DMS53 treated with DMSO at 0.1 percent for 48 hours (cell line): ENCODE results near the gene RERE.
A peak's percentile ranks its signal among the peaks of the same experiment; 100 is the strongest.
"Not testable (repeated sequence)": the region's sequence is repeated elsewhere in the genome, so short reads cannot be mapped to it uniquely, and the experiment has no call there.

Source experiments
- DNase-seq: peaks from one replicate; lab custom pipeline; 2025; ENCODE audit not compliant: unreplicated experiment; lab: John Stamatoyannopoulos, UW

The RERE gene

GRCh38 chr1:8698012-8698630 lies 119.3 kb downstream of the RERE start:
- DNase-seq: no peak

DNA sequence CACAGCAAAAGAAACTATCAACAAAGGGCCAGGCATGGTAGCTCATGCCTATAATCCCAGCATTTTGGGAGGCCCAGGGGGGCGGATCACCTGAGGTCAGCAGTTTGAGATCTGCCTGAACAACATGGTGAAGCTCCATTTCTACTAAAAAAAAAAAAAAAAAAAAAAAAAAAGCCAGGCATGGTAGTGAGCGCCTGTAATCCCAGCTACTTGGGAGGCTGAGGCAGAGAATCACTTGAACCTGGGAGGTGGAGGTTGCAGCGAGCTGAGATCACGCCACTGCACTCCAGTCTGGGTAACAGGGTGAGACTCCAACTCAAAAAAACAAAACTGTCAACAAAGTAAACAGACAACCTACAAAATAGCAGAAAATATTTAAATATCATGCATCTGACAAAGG lies 122.0 kb downstream of the RERE start:
- not testable (repeated sequence) for DNase-seq

GRCh38 chr1:8693107-8693506 lies 124.3 kb downstream of the RERE start:
- no peak for DNase-seq

DNA sequence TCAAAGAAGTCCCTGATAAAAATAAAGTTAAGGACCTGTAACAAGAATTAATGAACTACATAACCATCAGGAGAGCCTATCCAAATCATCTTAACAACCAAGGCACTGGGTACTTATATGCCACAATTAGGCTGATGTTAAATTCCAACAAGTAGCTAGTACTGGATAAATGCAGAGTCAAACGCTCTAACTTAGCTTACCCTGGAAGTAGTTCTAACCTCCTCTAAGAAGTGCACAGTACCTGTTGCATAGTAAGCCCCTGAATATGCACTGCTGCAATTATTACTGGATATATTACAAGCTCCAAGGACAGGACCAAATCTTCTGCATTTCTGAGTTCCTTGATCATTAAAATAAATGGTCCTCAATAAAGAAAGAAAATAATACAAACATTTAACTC lies 125.8 kb downstream of the RERE start:
- DNase-seq: no peak

GRCh38 chr1:8690253-8690525 lies 127.3 kb downstream of the RERE start:
- no peak for DNase-seq

GRCh38 chr1:8689431-8690252 lies 127.8 kb downstream of the RERE start:
- no peak for DNase-seq

DNA sequence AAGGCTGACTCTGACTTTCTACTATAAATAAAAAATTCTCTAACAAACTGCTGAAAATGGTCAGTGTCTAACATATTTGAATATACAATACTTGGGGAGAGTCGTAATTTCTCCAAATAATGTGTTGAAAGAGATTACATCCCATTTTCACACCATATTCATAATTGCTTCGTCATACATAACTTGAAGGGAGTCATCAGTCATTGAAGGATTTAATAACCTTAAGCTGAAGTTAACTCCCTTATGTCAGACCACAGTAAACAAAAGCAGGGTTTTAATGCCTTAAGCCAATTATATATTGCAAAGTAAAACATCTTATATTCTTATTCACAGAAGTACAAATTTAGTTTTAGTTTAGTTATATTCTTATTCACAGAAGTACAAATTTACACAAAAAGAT lies 129.9 kb downstream of the RERE start:
- no peak for DNase-seq

DNA sequence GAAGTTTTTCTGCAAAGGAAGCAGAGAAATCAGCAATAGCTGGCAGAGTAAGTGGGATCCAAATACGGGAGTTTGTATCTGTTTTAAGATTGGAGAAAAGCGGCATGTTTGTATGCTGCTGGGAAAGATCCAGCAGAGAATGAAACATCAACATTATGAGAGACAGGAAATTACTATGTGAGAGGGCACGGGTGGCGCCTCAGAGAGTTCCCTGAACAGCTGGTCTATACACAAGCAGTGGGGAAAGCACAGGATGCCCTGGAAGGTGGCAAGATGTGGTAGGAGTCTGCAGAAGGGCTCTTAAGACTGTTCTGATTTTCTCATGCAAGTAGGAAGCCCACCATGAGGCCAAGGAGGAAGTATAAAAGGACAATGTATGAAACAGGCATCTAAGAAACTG lies 130.4 kb downstream of the RERE start:
- no peak for DNase-seq

- DNase-seq: no peak
Measured at GRCh38 chr1:8685463-8685862, 132.0 kb downstream of the RERE start.

- no peak for DNase-seq
Measured at GRCh38 chr1:8684590-8684989, 132.8 kb downstream of the RERE start.

- DNase-seq: no peak
Measured at GRCh38 chr1:8682573-8682972, 134.9 kb downstream of the RERE start.

GRCh38 chr1:8681911-8682310 lies 135.5 kb downstream of the RERE start:
- DNase-seq: peak; percentile 25

- DNase-seq: peak; percentile 86
Measured at GRCh38 chr1:8680664-8681650, 136.5 kb downstream of the RERE start.

- DNase-seq: peak; percentile 33
Measured at GRCh38 chr1:8679929-8680663, 137.3 kb downstream of the RERE start.

- no peak for DNase-seq
Measured at GRCh38 chr1:8679395-8679800, 138.0 kb downstream of the RERE start.

DNA sequence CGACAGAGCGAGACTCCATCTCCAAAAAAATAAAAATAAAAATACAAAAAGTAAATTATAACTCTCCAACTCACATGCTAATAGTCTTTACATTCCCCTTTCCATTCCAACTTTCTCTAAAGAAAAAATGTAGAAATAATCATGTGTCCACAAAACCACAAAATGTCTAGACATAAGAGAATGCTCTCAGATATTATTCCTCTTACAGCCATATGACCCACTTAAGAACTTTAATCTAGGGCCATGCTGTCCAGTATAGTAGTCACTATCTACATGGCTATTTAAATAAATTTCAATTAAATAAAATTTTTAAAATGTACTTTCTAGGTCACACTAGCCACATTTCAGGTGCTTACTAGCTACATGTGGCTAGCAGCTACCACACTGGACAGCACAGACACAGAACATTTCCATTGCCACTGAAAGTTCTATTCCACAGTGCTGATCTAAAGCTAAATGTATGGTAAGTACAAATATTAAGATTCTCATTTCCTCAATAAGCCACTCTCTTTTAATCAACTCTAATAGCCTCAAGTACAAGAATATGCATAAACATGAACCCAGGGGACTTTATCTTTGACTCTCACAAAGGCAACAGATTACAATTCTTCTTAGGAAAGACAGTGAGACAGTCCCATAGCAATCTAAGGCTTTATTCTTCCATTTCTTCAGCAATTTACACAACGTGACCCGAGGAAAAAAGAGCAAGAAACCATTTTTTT lies 138.6 kb downstream of the RERE start:
- DNase-seq: no peak

- no peak for DNase-seq
Measured at GRCh38 chr1:8677782-8678181, 139.7 kb downstream of the RERE start.

DNA sequence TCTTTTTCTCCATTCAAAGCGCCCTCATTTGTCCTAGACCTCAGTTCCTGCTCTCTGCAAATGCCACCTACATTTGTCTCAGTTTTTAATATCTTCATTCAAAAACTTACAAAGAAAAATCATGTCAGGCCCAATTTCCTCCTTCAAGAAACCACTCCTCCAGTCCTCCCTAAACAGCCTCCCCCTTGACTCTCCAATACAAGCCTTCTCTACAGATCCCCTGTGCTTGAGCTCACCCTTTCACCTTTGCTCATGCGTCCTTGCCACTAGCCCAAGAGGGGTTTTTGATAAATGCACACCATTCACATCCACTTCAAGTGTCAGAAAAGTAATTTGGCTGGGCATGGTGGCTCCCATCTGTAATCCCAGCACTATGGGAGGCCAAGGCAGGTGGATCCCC lies 140.6 kb downstream of the RERE start:
- no peak for DNase-seq

DNA sequence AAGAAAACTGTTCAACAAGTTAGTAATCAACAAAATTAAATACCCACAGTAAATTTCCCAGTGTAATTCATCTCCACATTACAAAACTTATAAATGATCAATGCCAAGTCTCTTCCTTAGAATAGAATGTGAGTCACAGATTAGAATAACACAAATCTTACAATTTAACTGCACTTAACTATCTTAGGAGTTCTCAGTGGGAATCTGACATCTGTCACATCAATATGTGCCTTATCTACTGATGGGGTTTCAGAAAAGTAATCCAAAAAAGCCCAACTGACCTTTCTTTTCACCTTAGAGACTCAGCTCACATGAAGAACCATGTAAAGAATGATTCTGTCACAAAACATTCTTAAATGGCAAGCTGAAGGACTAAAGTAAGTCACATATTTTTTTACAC lies 141.4 kb downstream of the RERE start:
- no peak for DNase-seq

- no peak for DNase-seq
Measured at GRCh38 chr1:8674912-8675311, 142.5 kb downstream of the RERE start.
